Fibroblast of skin of right biceps (primary cell): ENCODE measurements around the gene SYT12.
A peak's percentile ranks its signal among the peaks of the same experiment; 100 is the strongest.
"Not testable (repeated sequence)": the region's sequence is repeated elsewhere in the genome, so short reads cannot be mapped to it uniquely, and the experiment has no call there.

Source experiments
- DNase-seq: peaks from one replicate; pipeline ENCODE4 v3.0.0-alpha.2; 2013

SYT12 gene

GRCh38 chr11:67022961-67023956, at the start of gene SYT12:
TSS of gene SYT12 (plus strand) at chr11:67023134. CDS start at chr11:67030145, 7,011 bp downstream.
- DNase-seq, result no peak

DNA sequence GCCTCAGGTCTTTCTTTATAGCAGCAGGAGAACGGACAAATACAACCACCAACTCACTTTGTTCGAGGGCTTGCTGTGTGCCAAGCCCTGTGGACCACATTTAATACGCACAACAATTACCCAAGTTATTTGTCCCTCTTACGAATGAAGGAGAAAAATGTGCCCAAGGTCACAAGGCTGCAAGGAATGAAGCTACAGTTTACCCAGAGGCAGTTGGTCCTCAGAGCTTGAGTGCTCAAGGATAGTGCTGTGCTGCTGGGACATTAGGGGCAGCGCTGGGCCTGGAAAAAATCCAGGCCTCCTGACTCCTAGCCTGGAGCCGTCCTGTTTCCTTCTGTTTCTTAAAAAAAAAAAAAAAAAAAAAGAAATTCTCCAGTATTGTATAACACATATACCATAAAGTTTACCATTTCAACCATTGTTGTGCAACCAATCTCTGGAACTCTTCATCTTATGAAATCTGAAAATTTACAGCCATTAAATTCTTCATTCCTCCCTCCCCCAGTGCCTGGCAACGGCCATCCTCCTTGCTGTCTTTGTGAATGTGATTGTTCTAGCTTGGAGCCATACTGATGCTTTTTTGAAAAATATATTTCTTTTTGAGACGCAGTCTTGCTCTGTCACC, 48.9 kb upstream of the SYT12 start:
- DNase-seq, result peak; percentile 74

DNA sequence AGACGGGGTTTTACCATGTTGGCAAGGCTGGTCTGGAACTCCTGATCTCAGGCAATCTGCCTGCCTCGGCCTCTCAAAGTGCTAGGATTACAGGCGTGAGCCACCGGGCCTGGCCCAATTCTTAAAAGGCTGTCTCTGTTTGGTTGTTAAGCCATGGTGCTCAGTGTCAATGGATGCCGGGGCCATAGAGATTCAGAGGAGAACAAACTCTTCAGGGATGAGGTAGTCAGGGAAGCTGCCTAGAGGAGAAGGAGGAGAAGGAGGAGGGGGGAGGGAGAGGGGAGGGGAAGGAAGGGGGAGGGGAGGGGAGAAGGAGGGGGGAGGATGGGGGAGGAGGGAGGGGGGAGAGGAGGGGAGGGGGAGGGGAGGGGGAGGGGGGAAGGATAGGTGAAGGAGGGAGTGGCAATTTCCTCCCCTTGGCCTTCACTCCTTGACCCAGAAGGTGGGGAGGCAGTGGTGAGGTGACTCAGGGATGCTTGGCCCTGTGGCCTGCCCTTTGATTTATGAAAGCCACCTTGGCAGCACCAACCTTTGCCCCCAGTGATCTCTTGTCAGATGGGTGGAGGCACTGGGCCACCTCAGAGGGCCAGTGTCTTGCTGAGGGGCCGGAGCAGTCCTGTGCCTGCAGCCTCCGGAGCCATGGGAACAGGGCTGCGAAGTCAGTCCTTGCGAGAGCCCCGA, 48.1 kb upstream of the SYT12 start, which contains the start of gene C11orf86:
C11orf86 (plus strand) TSS at position 581 of the 681 bp plus-strand sequence; CDS start at position 640, 59 bp downstream.
- DNase-seq, result peak; percentile 43

DNA sequence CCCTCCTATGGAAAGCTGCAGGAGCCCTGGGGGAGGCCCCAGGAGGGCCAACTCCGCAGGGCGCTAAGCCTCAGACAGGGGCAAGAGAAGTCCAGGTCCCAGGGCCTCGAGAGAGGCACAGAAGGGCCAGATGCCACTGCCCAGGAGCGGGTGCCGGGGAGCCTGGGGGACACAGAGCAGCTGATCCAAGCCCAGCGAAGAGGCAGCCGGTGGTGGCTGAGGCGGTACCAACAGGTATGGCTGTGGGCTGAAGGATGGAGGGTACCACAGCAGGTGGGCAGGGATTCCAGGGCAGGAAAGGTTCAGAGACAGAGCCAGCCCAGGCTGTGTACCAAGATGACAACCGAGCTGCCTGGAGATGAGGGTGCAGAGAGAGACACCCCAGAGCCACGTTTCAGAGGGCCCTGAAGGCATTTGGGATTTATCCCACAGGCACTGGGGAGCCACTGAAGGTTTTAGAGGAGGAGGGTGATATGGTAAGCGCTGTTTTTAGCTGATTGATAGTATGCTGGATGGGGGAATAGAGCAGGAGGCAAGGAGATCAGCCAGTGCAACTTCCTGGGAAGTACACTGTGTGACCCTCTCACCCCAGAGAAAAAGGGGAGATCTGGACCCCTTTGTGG, 47.4 kb upstream of the SYT12 start:
- no peak for DNase-seq

GRCh38 chr11:66976028-66976467, 46.9 kb upstream of the SYT12 start:
- DNase-seq, result no peak

DNA sequence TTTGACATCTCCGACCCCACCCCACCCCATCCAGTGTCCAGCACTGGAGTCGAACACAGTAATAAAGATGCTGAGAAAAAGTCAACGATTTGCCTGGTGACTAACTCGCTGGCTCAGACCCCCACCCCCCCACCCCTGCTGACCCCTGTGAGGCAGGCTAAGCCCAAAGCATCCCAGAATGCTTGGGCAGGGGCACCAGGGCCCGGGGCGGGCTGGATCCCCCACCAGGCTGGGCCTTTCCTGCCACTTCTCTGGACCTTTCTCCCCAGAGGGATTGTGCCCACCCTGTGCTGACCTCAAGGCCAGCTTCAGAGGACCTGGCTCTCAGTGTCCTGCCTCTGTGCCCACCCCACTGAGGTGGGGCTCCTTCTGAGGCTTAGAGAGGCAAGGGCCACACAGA, 46.0 kb upstream of the SYT12 start:
- DNase-seq, result no peak

- no peak for DNase-seq
Measured at GRCh38 chr11:66978229-66978628, 44.7 kb upstream of the SYT12 start.

GRCh38 chr11:66978717-66979116, 44.2 kb upstream of the SYT12 start:
- no peak for DNase-seq

GRCh38 chr11:66979336-66979980, 43.5 kb upstream of the SYT12 start:
- DNase-seq, result peak; percentile 71

DNA sequence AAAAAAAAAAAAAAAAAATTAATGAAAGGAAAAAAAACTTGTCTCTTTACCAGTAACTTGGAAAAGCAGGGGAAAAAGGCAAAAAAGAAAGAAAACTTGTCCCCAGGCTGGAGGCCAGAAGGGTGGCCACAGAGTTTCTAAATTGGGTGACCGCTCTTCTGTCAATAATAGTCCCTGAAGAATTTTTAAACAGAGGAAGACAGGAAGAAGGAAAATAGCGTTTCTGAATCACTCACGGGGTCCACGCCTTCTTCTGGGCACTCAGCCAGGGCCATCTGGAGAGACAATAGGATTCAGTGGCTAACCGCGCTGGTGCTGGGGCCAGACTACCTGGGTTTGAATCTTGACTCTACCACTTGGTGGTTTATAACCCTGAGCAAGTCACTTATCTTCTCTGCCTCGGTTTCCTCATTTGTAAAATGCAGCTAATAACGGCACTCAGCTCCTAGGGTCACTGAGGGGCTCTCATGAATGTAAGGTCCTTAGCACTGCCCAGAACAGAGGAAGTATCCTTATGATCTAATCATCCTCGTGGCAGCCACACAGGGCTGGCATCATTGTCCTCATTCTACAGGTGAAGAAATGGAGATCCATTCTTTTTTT, 40.9 kb upstream of the SYT12 start:
- DNase-seq, result peak; percentile 96

DNA sequence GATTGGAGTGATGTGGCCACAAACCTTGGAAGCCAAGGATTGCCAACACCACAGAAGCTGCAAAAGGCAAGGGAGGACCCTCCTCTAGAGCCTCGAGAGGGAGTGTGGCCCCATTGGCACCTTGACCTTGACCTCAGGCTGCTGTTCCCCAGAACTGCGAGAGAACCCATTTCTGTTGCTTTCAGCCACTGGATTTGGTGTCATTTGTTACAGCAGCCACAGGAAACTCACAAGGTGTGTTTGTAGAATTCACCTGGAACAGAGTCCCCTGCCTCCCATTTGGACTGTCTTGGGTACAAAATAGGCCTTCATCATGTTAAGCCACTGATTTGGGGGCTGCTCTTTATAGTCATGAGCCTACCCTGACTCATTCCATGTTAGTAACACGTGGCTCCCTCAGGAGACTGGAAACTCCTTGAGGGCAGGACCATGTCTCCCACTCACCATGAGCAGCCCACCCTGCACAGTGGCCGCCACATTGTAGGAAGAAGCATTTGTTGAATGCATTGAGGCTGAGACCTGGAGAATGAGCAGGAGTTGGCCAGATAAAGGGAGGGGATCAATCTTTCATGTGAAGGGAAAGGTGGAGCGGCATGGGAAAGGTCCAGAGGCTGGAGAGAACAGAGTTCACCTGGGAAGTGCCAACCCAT, 39.5 kb upstream of the SYT12 start:
- DNase-seq, result no peak

DNA sequence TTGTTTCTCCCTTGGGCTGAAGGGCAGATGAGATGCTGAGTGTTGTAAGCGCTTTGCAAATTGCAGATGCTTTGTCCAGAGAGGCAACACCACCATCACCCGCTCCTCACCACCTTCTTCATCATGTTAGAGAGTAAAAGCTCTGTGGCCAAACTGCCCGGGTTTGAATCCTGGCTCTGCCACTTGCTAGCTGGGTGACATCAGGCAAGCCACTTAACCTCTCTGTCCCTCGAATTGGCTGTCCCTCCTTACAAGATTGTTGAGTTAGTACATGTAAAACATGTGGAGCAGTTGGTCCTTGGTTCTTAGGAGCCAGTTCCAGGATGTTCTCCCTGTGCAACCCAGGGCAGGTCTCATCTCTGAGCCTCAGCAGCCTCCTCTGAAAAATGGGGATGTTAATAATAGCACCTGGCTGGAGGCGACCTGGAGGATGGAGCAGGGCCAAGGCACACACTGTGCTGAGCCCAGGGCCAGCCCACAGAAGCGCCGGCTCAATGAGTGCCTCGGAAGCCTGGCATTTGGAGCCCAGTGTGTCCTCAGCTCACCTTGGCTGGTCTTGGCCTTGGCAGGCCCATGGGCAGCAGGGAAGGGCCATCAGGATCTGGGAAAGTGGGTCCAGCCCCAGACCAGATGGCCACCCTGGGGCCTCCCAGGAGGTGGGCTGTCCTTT, 37.3 kb upstream of the SYT12 start:
- no peak for DNase-seq

- no peak for DNase-seq
Measured at GRCh38 chr11:66986178-66986545, 36.8 kb upstream of the SYT12 start.

DNA sequence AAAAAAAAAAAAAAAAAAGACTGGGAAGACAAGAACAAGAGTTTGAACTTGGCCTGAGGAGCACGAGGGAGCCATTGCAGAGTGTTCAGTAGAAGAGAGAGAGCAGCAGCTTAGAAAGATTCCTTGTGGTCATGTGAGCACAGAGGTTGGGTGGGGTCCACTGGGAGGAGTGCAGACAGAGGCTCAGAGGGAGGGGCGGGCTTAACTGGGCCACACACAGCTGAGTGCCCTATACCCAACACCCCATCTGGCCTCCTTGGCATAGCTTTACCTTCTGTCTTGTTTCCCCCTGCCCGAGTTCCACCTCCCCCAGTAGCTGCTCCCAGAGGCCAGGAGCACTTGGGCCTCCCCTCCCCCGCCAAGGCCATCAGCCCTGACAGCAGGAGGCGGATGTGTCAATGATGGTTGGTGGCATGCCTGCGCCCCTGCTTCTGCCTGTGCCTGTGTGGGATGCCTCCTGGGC, 35.7 kb upstream of the SYT12 start:
- no peak for DNase-seq

- DNase-seq, result no peak
Measured at GRCh38 chr11:66987924-66988637, 34.9 kb upstream of the SYT12 start.

DNA sequence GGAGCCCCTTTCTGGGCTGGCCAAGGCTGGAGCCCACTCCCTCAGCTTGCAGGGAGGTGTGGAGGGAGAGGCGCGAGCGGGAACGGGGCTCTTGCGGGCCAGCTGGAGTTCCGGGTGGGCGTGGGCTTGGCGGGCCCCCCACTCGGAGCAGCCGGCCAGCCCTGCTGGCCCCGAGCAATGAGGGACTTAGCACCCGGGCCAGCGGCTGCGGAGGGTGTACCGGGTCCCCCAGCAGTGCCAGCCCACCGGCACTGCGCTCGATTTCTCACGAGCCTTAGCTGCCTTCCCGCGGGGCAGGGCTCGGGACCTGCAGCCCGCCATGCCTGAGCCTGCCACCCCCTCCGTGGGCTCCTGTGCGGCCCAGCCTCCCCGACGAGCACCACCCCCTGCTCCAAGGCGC, 34.2 kb upstream of the SYT12 start:
- not testable (repeated sequence) for DNase-seq

DNA sequence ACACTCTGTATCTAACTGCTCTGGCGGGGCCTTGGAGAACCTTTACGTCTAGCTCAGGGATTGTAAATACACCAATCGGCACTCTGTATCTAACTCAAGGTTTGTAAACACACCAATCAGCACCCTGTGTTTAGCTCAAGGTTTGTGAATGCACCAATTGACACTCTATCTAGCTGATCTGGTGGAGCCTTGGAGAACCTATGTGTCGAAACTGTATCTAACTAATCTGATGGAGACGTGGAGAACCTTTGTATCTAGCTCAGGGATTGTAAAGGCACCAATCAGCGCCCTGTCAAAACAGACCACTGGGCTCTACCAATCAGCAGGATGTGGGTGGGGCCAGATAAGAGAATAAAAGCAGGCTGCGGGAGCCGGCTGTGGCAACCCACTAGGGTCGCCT, 33.6 kb upstream of the SYT12 start:
- not testable (repeated sequence) for DNase-seq

DNA sequence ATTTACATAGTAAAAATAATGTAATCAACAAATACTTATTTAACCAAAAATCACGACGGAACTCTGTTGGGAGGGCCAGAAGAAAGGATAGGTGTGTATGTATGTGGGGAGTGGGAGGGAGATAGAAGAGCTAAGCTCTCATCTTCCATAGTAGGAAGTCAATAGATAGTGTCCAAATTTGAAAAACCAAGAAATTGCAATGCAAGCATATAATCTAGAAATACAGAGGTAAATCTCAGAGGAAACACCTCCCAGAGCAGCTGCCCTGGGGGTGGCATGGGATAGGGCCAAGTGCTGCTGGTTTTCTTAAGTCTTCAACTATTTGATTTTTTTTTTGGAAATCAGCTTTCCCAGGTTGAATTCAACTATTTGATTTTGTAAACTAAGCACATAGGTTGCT, 30.9 kb upstream of the SYT12 start:
- DNase-seq, result no peak

DNA sequence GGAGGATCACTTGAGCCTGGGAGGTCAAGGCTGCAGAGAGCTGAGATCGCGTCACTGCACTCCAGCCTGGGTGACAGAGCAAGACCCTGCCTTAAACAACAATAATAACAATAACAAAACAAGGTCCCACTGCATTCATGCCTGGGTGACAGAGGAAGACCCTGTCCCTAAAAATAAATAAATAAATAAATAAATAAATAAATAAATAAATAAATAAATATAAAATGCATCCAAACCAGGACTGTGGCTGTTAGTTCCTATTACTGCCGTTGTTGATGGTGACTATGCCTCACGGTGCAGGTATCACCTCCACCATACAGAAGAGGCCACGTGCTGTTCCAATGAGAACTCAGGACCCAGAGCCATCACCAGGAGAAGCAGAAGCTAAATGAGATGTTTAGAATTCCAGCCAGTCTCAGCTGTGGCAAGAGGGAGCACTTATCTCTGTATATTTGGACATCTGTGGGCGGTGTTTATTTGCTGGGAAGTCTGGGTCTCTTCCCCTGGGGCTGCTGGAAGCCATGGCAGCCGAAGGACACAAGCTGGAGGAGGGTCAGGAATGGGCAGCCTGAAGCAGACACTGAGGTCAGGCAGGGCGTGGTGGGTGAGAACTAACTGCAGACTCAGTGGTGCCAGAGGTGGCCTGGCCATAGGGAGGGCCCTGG, 26.2 kb upstream of the SYT12 start:
- peak; percentile 20 for DNase-seq
